G401 (cell line): ENCODE results near the gene C19orf18. TPM values are rescaled to one million over a fixed set of nuclear protein-coding genes. Genes with fewer than 3 reads are reported as not detected.
"Not testable (repeated sequence)": the region's sequence is repeated elsewhere in the genome, so short reads cannot be mapped to it uniquely, and the experiment has no call there.

Source experiments
- DNase-seq: peaks from one replicate; pipeline ENCODE4 v3.0.0-alpha.2; 2015; ENCODE audit warnings: low spot score
- in situ Hi-C: cut with HindIII; loops from 2 replicates; pipeline ENCODE4 v1.10.0; 2016; ENCODE audit warnings: low sequenced_read_pairs, mixed read lengths
- total RNA-seq: library from RNA; depleted of rRNA; stranded (reverse); fragments of >200 nt; shearing (Covaris generic); gene quantifications from 2 replicates; pipeline ENCODE4 v1.2.3, GENCODE V29; 2014; rRNA removed

Gene C19orf18
- total RNA-seq, 1 experiment from 2014 or later = not detected

DNA sequence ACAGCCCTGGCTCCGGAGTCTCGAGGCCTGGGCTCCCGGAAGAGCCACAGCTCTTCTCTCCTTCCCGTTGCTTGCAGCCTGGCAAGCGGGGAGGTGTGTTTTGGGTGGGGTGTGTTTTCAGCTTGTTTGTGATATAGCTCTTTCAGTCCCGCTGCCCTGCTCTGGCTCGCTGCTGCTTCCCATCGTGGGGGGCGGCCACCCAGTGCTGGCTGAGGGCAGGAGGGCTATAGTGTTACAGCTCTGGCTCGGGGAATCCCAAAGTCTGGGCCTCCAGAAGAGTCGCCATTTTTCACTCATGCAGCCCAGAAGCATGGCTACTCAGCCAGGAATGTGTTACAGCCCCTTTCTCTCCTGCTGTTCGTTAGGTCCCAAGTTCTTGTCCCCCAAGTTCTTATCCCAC lies 24.6 kb downstream of the C19orf18 start:
- DNase-seq = no peak
- in situ Hi-C loops = no loop called here

DNA sequence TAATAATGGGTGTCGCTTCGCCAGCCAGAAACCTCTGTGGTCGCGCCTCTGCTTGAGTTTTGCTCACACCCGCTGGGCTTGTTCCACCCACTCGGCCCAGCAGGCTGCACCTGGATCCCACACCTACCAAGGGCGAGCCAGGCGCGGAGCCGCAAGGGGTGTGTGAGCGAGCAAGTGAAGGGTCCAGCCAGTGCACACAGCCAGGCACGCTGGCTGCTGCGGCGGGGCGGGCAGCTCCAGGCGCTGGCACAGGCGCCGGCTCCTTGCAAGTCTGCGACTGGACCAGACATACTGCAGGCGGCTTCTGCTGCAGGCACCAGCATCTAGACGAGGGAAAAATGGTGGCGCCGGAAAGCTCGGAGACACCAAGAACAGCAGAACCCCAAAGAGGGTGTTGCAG lies 25.0 kb downstream of the C19orf18 start:
- DNase-seq = no peak
- in situ Hi-C loops = no loop called here

DNA sequence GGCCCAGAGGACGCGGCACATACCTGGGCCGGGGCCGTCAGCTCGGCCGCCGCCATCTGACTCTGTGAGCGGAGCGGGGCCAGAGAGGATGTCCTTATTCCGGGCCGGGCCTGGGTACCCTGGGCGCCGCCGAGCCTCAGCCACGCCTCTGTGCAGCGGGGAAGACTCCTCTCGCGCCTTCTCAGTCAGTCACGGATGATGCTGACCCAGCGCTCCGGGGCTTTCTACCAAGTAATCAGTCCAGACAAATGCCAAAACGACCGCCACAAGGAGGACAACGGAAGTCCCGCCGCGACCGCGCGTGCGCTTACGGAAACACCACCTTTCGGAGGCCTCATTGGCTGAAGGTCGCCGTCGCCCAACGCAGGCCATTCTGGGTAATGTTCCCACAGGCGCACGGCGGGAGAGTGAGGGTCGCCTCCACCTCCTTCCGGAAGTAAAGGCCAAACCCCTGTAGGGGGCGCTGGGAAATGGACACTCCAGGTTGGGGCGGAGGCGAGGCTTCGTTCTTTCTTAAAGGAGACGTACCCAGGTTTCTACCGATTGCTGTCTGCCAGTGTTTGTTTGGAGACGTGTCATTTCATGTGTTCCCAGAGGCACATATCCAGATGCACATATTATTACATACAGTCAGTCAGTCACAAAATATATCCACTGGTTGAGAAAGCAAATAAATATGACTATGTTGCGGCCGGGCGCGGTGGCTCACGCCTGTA lies 26.8 kb downstream of the C19orf18 start, which contains the start of gene ZNF256:
TSS of gene ZNF256 (minus strand) at position 288 of the 716 bp plus-strand sequence. CDS start at position 56, 232 bp downstream.
- DNase-seq = peak; percentile 98
- in situ Hi-C loops = no loop called here

DNA sequence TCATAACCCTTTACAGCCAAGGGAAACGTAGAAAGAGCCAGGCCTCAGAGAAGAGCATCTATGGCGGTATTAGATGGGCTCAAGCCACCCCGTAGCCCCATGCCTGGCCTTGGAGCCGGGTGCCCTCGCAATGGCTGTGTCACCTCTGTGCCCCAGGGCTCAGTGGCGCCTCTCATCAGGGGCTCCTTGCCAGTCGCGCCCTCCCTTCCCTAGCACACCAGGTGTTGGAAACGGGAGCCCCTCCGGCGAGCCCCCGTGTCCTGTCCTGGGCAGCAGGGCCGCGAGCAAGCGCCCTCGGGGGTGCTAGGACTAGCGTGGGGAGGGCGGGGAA lies 27.3 kb downstream of the C19orf18 start:
- in situ Hi-C loops = no loop called here
- no peak for DNase-seq

DNA sequence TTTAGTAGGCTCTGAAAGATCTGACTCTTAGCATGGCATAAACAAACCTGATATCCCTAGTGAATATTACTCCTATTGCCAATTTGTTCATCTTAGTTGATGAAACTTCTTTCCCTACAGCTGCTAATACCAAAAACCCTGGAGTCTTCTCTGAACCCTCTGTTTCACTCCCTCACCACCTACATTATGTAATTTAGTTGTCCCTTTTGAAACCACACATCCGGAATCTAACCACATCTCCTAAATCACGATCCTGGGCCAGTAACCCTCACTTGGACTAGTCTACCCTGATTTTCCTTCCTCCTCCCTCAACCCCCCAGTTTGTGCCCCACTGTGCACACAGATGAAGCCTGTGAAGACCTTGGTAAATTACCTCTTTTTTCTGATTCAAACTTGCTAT lies 28.0 kb downstream of the C19orf18 start:
- no peak for DNase-seq
- in situ Hi-C loops = no loop called here

DNA sequence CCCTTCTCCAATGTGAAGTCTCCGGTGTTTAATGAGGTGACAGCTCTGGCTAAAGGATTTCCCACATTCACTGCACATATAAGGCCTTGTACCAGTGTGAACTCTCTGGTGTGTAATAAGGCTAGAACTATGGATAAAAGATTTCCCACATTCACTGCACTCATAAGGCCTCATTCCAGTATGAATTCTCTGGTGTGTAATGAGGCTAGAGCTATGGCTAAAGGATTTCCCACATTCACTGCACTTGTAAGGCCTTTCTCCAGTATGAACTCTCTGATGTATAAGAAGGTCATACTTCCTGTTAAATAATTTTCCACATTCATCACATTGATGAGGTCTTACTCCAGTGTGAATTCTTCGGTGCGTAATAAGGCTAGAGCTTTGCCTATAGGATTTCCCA lies 32.7 kb downstream of the C19orf18 start:
- in situ Hi-C loops = no loop called here

DNA sequence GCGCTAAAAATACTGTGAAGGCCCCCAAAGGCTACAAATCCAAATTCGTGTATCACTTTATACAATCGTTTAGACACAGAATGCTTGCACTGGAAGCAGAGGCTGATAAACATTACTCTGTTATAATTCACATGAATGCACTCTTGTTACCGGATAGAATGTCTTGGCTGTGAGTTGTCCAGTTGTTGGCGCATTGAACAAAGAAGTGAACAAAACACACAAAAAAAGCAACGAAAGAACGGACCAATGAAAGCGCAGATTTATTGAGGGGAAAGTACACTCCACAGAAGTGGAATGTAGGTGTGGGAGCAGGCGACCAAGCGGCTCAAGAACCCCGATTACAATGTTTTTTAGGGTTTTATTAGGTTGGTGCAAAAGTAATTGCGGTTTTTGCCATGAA lies 38.6 kb downstream of the C19orf18 start:
- in situ Hi-C loops = no loop called here
- DNase-seq = no peak

More for the DNA sequence above, 32.7 kb downstream of the C19orf18 start:
- no peak for DNase-seq

DNA sequence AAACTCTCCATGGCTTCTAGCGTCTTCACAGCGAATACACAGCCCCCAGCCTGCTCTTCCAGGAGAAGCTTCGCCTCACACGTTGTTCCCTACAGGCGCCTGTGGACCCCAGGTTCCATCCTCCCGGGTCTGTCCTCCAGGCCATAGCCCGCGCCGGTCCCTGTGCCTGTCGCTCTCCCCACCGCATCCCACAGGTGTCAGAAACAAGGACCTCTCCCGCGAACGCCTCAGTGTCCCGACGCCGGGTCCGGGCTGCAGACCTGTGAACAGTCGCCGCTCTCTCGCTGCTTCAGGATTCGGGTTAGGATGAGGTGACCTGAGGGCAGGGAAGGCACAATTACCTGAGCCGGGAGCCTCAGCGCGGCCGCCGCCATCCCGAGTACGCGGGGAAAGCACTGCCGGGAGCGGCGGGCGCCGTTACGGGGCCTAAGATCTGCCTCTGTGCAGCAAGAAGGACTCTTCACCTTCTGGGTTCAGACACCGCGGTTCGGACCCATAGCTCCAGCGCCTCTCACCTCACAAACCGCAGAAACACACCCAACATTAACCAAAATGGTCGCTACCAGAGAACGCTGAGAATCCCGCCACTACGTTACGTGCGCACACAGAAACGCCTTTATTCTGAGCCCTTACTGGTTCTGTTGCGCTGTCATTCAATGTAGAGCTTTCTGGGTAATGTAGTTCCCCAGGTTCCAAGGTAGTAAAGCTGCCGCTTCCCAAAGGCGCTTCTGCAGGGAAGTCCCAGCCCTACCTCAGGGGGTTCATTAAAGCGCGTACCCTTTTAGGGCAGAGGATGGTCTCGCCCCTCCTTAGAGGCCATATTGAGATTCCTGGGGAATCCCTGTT lies 39.3 kb downstream of the C19orf18 start, which contains the start of gene ZNF418:
TSS of gene ZNF418 (minus strand) at position 583 of the 846 bp plus-strand sequence. CDS start 1,580 bp downstream, outside the sequence.
- in situ Hi-C loops = no loop called here
- peak; percentile 96 for DNase-seq

DNA sequence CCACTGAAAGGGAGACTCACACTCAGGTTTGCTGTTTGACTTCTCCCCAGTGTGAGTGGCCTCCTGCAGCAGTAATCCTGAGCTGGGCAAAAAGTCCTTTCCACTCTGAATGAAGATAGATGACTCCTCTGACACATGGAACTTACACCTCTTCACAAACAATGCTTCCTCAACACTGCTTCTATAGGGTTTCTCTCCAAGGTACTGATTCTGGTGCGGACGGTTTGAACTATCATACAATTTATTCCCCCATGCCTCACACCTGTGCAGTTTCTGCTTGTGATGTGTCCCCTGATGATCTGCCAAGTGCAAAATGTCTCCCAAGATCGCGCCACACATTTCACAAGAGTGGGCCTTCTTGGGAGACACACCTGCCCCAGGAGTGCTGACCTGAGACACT lies 46.7 kb downstream of the C19orf18 start:
- DNase-seq = no peak
- in situ Hi-C loops = no loop called here

DNA sequence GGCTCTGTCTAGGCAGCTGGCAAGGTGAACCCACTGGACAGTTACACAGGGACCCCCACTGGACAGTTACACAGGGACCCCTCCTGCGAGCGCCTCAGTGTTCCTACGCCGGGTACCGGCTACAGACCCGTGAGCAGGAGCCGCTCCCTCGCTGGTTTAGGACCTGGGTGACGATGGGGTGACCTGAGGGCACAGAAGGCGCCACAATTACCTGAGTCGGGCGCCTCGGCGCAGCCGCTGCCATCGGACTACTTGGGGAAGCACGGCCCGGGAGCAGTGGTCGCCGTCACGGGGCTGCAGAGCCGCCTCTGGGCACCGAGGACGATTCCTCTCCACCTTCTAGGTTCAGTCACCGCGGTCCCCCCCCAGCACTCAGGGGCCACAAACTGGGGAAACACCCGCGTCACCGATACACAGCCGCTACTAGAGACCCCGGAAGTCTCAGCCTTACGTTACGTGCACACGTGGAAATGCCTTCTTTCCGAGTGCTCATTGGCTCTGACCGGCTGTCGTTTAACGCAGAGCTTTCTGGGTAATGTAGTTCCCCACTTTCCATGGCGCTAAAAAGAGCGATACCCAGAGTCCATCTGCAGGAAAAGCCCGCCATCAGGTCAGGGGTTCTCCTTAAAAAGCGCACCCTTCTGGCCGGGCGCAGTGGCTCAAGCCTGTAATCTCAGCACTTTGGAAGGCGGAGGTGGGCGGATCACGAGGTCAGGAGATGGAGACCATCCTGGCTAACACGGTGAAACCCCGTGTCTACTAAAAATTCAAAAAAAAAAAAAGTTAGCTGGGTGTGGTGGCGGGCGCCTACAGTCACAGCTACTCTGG lies 58.0 kb downstream of the C19orf18 start, which contains the start of gene ZNF417:
TSS of gene ZNF417 (minus strand) at position 425 of the 828 bp plus-strand sequence. CDS start at position 244, 181 bp downstream.
- in situ Hi-C loops = not testable (repeated sequence)
- peak; percentile 98 for DNase-seq

DNA sequence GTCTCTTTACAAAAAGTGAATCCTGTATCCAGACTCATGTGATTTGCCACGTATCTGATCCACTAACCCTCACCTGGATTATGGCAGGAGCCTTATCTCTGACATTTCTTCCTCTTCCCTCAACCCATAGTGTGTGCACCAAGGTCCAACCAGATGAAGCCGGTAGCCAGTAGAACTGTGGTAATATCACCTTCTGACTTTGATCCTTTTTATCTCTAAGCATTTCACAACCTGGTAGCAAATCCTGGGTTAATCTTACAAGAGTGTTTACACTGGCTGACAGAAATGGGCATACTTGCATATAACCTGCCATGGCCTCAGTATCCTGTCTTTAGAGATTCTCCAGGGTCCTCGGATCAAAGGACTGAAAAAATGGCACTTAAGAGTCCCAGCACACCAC lies 59.8 kb downstream of the C19orf18 start:
- in situ Hi-C loops = no loop called here
- DNase-seq = no peak

Other genes with a start within 250 kb of the C19orf18 start
- not detected in 2 replicates for gene ZNF671, start 246.9 kb downstream of the C19orf18 start, total RNA-seq
- 10.8 and 11.0 TPM in 2 replicates for gene ZNF776, start 227.7 kb downstream of the C19orf18 start, total RNA-seq
- gene ZNF586, start 204.9 kb downstream of the C19orf18 start, total RNA-seq = 11.3 and 20.8 TPM in 2 replicates
- gene ZNF552, start 159.6 kb downstream of the C19orf18 start, total RNA-seq = 2.8 and 7.8 TPM in 2 replicates
- 6.0 and 12.8 TPM in 2 replicates for gene ZNF587B, start 144.2 kb downstream of the C19orf18 start, total RNA-seq
- gene ZNF587, start 124.7 kb downstream of the C19orf18 start, total RNA-seq = 7.4 and 9.6 TPM in 2 replicates
- gene ZNF814, start 85.5 kb downstream of the C19orf18 start, total RNA-seq = 1.1 and 2.0 TPM in 2 replicates
- gene ZNF417, start 57.9 kb downstream of the C19orf18 start, total RNA-seq = 6.0 and 9.7 TPM in 2 replicates
- 0.27 and 0.49 TPM in 2 replicates for gene ZNF418, start 39.1 kb downstream of the C19orf18 start, total RNA-seq
- gene ZNF256, start 26.8 kb downstream of the C19orf18 start, total RNA-seq = 3.6 and 10.2 TPM in 2 replicates
- 28.9 and 30.2 TPM in 2 replicates for gene ZNF606, start 28.3 kb upstream of the C19orf18 start, total RNA-seq
- not detected in 2 replicates for gene ZSCAN1, start 59.5 kb upstream of the C19orf18 start, total RNA-seq
- 0.06 TPM in 1 of 2 replicates, not detected in the other for gene ZNF135, start 84.7 kb upstream of the C19orf18 start, total RNA-seq
- gene ZSCAN18, start 123.7 kb upstream of the C19orf18 start, total RNA-seq = 39.8 and 58.3 TPM in 2 replicates
- gene ZNF329, start 176.3 kb upstream of the C19orf18 start, total RNA-seq = 14.5 and 16.9 TPM in 2 replicates
- 41.3 and 54.2 TPM in 2 replicates for gene ZNF274, start 208.5 kb upstream of the C19orf18 start, total RNA-seq